PC-3 (cell line): ENCODE results near the gene UBE2G1.

Source experiments
- CTCF ChIP-seq: fragments of 300-600 bp; sonication (generic); conservative IDR thresholded peaks from 2 replicates; pipeline ENCODE4 v1.5.1; 2017; ENCODE audit warnings: antibody characterized with exemption, low read depth, mild to moderate bottlenecking, low read length
- EZH2 ChIP-seq: fragments of 300-600 bp; sonication (generic); IDR thresholded peaks from one replicate; pipeline ENCODE4 v1.6.1; 2017; ENCODE audit warnings: antibody characterized with exemption, mild to moderate bottlenecking, low read length; ENCODE audit not compliant: unreplicated experiment

GRCh38 chr17:4389079-4389478 lies 22.6 kb upstream of the UBE2G1 start:
- TF ChIP-seq CTCF (no peak), EZH2 (no peak)
